Hepatocyte (in vitro differentiated cells): ENCODE measurements around the gene SPIRE1. TPM values are rescaled to one million over a fixed set of nuclear protein-coding genes. Genes with fewer than 3 reads are reported as not detected.
A peak's percentile ranks its signal among the peaks of the same experiment; 100 is the strongest.

Experiments
- DNase-seq: peaks from one replicate; pipeline ENCODE4 v3.0.0-alpha.2; 2016; ENCODE audit warnings: low spot score
- H2AFZ ChIP-seq: fragments of 200-600 bp; sonication (generic); 2 replicates; pipeline ENCODE4 v1.6.0; 2016; ENCODE audit warnings: antibody characterized with exemption, mild to moderate bottlenecking
- H3K27ac ChIP-seq: fragments of 200-600 bp; sonication (generic); 2 replicates; pipeline ENCODE4 v1.5.1; 2016; ENCODE audit warnings: mild to moderate bottlenecking
- H3K27me3 ChIP-seq: fragments of 200-600 bp; sonication (generic); 2 replicates; pipeline ENCODE4 v1.6.1; 2016
- H3K36me3 ChIP-seq: fragments of 200-600 bp; sonication (generic); replicated peaks from 2 replicates; pipeline ENCODE4 v1.5.1; 2016; ENCODE audit warnings: low read depth; ENCODE audit not compliant: insufficient read depth
- H3K4me1 ChIP-seq: fragments of 200-600 bp; sonication (generic); 2 replicates; pipeline ENCODE4 v1.5.1; 2016; ENCODE audit warnings: mild to moderate bottlenecking, moderate library complexity; ENCODE audit not compliant: insufficient read depth
- H3K4me2 ChIP-seq: fragments of 200-600 bp; sonication (generic); 2 replicates; pipeline ENCODE4 v1.6.0; 2016
- H3K4me3 ChIP-seq: fragments of 200-600 bp; sonication (generic); 2 replicates; pipeline ENCODE4 v1.5.1; 2016; ENCODE audit warnings: mild to moderate bottlenecking
- H3K79me2 ChIP-seq: fragments of 200-600 bp; sonication (generic); 2 replicates; pipeline ENCODE4 v1.6.0; 2017; ENCODE audit warnings: mild to moderate bottlenecking
- H3K9me2 ChIP-seq: fragments of 200-600 bp; sonication (generic); replicated peaks from 2 replicates; pipeline ENCODE4 v1.6.0; 2017; ENCODE audit warnings: mild to moderate bottlenecking; ENCODE audit not compliant: insufficient read depth
- H3K9me3 ChIP-seq: fragments of 200-600 bp; sonication (generic); 2 replicates; pipeline ENCODE4 v1.5.1; 2016; ENCODE audit warnings: low read depth, mild to moderate bottlenecking
- H4K20me1 ChIP-seq: fragments of 200-600 bp; sonication (generic); 2 replicates; pipeline ENCODE4 v1.6.0; 2016; ENCODE audit warnings: mild to moderate bottlenecking; ENCODE audit not compliant: insufficient read depth, poor library complexity, severe bottlenecking
- EZH2 ChIP-seq: fragments of 200-600 bp; sonication (generic); IDR thresholded peaks from 2 replicates; pipeline ENCODE4 v1.6.1; 2016; ENCODE audit warnings: antibody characterized with exemption, mild to moderate bottlenecking, borderline replicate concordance
- EZH2phosphoT487 ChIP-seq: fragments of 200-600 bp; sonication (generic); IDR thresholded peaks from one replicate; pipeline ENCODE4 v1.6.1; 2018; ENCODE audit warnings: antibody characterized with exemption, mild to moderate bottlenecking, low read depth, moderate library complexity; ENCODE audit not compliant: unreplicated experiment, severe bottlenecking
- WGBS: methylation state at CpG from one replicate; pipeline ENCODE4 v1.1.6; 2016; ENCODE audit warnings: low lambda C conversion rate; ENCODE audit errors: missing lambda C conversion rate; 5-methylcytosine and 5-hydroxymethylcytosine counted together
- polyA plus RNA-seq: library from polyadenylated mRNA; unstranded; fragments of >200 nt; fragmentation: Nextera tagmentation; extraction: Ambion mirVana; gene quantifications from 2 replicates; pipeline ENCODE4 v1.2.1, GENCODE V29; 2016
- total RNA-seq: library from RNA; depleted of rRNA; stranded (reverse); fragments of >200 nt; gene quantifications from 2 replicates; pipeline ENCODE4 v1.2.3, GENCODE V29; 2014
- TF ChIP-seq, protein P1 (sequence below): fragments of 200-600 bp; sonication (generic); IDR thresholded peaks from 2 replicates; pipeline ENCODE4 v1.5.1; 2016; ENCODE audit warnings: antibody characterized with exemption, mild to moderate bottlenecking; ENCODE audit not compliant: poor library complexity

SPIRE1 gene
- total and polyA plus RNA-seq, 2 experiments from 2014 or later, result 13.1 to 18.9 TPM

DNA sequence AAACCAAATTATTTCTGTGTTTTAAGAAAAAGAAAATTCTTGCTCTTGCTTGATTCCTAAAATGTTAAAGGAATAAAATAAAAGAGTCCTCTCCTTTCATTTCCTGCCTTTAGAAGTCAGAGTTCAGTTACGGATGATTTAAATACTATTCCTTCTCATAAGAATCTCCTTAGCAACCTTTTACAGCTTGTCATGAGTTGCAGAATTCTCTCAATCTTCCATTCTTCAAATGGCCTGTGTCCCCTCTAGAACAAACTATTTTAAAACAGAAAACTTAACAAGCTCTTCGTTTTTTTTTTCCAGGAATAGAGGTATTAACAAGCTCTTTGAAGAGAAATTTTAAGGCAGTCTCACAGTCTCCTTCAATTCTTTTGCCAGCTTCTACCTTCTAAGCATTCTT lies 42.2 kb downstream of the SPIRE1 start:
- TF ChIP-seq EZH2 (no peak), EZH2phosphoT487 (no peak)
- TF ChIP-seq, protein P1, sequence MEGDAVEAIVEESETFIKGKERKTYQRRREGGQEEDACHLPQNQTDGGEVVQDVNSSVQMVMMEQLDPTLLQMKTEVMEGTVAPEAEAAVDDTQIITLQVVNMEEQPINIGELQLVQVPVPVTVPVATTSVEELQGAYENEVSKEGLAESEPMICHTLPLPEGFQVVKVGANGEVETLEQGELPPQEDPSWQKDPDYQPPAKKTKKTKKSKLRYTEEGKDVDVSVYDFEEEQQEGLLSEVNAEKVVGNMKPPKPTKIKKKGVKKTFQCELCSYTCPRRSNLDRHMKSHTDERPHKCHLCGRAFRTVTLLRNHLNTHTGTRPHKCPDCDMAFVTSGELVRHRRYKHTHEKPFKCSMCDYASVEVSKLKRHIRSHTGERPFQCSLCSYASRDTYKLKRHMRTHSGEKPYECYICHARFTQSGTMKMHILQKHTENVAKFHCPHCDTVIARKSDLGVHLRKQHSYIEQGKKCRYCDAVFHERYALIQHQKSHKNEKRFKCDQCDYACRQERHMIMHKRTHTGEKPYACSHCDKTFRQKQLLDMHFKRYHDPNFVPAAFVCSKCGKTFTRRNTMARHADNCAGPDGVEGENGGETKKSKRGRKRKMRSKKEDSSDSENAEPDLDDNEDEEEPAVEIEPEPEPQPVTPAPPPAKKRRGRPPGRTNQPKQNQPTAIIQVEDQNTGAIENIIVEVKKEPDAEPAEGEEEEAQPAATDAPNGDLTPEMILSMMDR, result no peak
- 59% methylated on average over 2 of the region's 2 CpGs for WGBS
- no peak for DNase-seq

DNA sequence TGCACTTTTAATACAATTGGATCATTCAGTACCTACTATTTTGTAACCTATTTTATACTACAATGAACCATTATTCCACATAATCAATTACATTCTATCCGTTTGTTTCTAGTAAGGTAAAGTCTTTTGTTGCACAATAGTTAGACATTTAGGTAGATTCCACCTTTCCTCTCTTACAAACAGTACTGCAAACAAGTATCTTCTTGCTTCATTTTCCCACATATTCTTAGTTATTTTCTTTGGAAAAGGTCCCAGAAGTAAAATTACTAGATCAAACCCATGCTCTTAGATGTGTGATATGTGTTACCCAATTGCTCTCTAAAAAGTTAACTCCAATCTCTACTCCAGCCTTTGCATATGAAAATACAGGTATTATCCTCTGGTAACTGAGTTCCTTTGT lies 49.6 kb downstream of the SPIRE1 start:
- no peaks in the 10 kb centered on the region for H4K20me1 ChIP-seq
- no peak for DNase-seq
- H3K36me3 ChIP-seq, result no peaks in the 10 kb centered on the region
- H3K9me3 ChIP-seq, result no peaks in the 10 kb centered on the region
- H3K27me3 ChIP-seq, result no peaks in the 10 kb centered on the region
- peaks cover 12% of the 10 kb centered on the region for H3K79me2 ChIP-seq
- no peak overlapping the region for H3K27ac ChIP-seq
- TF ChIP-seq, protein P1, result no peak
- TF ChIP-seq EZH2 (no peak), EZH2phosphoT487 (no peak)
- H3K9me2 ChIP-seq, result no peaks in the 10 kb centered on the region
- H3K4me1 ChIP-seq, result peaks cover 6% of the 10 kb centered on the region
- H3K4me3 ChIP-seq, result no peak overlapping the region
- no peak overlapping the region for H2AFZ ChIP-seq
- H3K4me2 ChIP-seq, result no peak overlapping the region
- WGBS, result 75% methylated on average over 1 of the region's 1 CpG

More for the DNA sequence above, 42.2 kb downstream of the SPIRE1 start:
- Histone ChIP-seq H4K20me1 (no peaks in the 10 kb centered on the region), H3K4me3 (no peak overlapping the region), H3K9me3 (no peaks in the 10 kb centered on the region), H3K4me1 (no peaks in the 10 kb centered on the region), H3K79me2 (peaks cover 5% of the 10 kb centered on the region), H2AFZ (no peak overlapping the region), H3K36me3 (no peaks in the 10 kb centered on the region), H3K9me2 (no peaks in the 10 kb centered on the region), H3K27me3 (no peaks in the 10 kb centered on the region), H3K27ac (no peak overlapping the region), H3K4me2 (no peak overlapping the region)

- TF ChIP-seq EZH2, result no peak
- TF ChIP-seq, protein P1, result no peak
- no peak for TF ChIP-seq EZH2phosphoT487
- H3K4me2 ChIP-seq, result peak overlapping the region; percentile 47
- peaks cover 6% of the 10 kb centered on the region for H3K4me1 ChIP-seq
- no peak overlapping the region for H2AFZ ChIP-seq
- no peaks in the 10 kb centered on the region for H3K36me3 ChIP-seq
- peaks cover 11% of the 10 kb centered on the region for H3K79me2 ChIP-seq
- H3K27me3 ChIP-seq, result no peaks in the 10 kb centered on the region
- peak overlapping the region; percentile 94 for H3K27ac ChIP-seq
- no peaks in the 10 kb centered on the region for H3K9me2 ChIP-seq
- H3K4me3 ChIP-seq, result no peak overlapping the region
- H3K9me3 ChIP-seq, result no peaks in the 10 kb centered on the region
- DNase-seq, result peak; percentile 22
- 80% methylated on average over 10 of the region's 10 CpGs for WGBS
- H4K20me1 ChIP-seq, result no peaks in the 10 kb centered on the region
Measured at GRCh38 chr18:12606592-12607315, 51.2 kb downstream of the SPIRE1 start.
